CD4-positive, alpha-beta T cell treated with Interleukin-12 subunit alpha and Interleukin-12 subunit beta, for 1 hour (primary cell): ENCODE data around the gene TOP2A.
"Not testable (repeated sequence)": the region's sequence is repeated elsewhere in the genome, so short reads cannot be mapped to it uniquely, and the experiment has no call there.

ENCODE experiments used
- DNase-seq: peaks from one replicate; pipeline ENCODE4 v3.0.0-alpha.2; 2020

Gene TOP2A

GRCh38 chr17:40372644-40373043 is 45.1 kb downstream of the TOP2A start:
- DNase-seq = not testable (repeated sequence)

- no peak for DNase-seq
Measured at GRCh38 chr17:40372031-40372430, 45.7 kb downstream of the TOP2A start.

- peak; percentile 63 for DNase-seq
Measured at GRCh38 chr17:40371261-40371929, 46.3 kb downstream of the TOP2A start.

- no peak for DNase-seq
Measured at GRCh38 chr17:40369923-40370322, 47.8 kb downstream of the TOP2A start.

GRCh38 chr17:40367728-40368127 is 50.0 kb downstream of the TOP2A start:
- DNase-seq = not testable (repeated sequence)

GRCh38 chr17:40366861-40367518 is 50.7 kb downstream of the TOP2A start:
- no peak for DNase-seq

GRCh38 chr17:40366076-40366860 is 51.4 kb downstream of the TOP2A start:
- no peak for DNase-seq

GRCh38 chr17:40364906-40365305 is 52.8 kb downstream of the TOP2A start:
- DNase-seq = no peak

GRCh38 chr17:40364121-40364861 is 53.4 kb downstream of the TOP2A start, which contains the start of gene GJD3:
TSS of gene GJD3 (minus strand) at chr17:40364737. CDS start at chr17:40363815, 922 bp downstream.
- DNase-seq = no peak

GRCh38 chr17:40363111-40363827 is 54.4 kb downstream of the TOP2A start:
- DNase-seq = peak; percentile 29

- peak; percentile 78 for DNase-seq
Measured at GRCh38 chr17:40362696-40363110, 55.0 kb downstream of the TOP2A start.

- DNase-seq = no peak
Measured at GRCh38 chr17:40361925-40362695, 55.6 kb downstream of the TOP2A start.

GRCh38 chr17:40361063-40361924 is 56.4 kb downstream of the TOP2A start:
- DNase-seq = no peak

GRCh38 chr17:40360091-40360490 is 57.6 kb downstream of the TOP2A start:
- no peak for DNase-seq

GRCh38 chr17:40358323-40359038 is 59.2 kb downstream of the TOP2A start:
- peak; percentile 90 for DNase-seq

- DNase-seq = peak; percentile 2
Measured at GRCh38 chr17:40356990-40357881, 60.5 kb downstream of the TOP2A start.

GRCh38 chr17:40355804-40356758 is 61.6 kb downstream of the TOP2A start:
- no peak for DNase-seq
